C4-2B (cell line): ENCODE results near the gene SUPT5H.

ENCODE experiments used
- CTCF ChIP-seq: fragments of 450-650 bp; conservative IDR thresholded peaks from 2 replicates; pipeline ENCODE4 v1.5.1; 2017; ENCODE audit warnings: mild to moderate bottlenecking
- ZFX ChIP-seq: fragments of 450-650 bp; IDR thresholded peaks from 2 replicates; pipeline ENCODE4 v1.6.1; 2017

GRCh38 chr19:39518975-39519374 is 73.6 kb downstream of the SUPT5H start:
- TF ChIP-seq CTCF (no peak), ZFX (no peak)
